K562 (cell line): Measurements from ENCODE around the gene EML6. TPM values are rescaled to one million over a fixed set of nuclear protein-coding genes. Genes with fewer than 3 reads are reported as not detected.

Experiments used
- ATAC-seq: fragments of 200-7000 bp; cut with Tn5 transposase; 3 replicates; pipeline ENCODE4 v1.9.1; 2020; ENCODE audit warnings: moderate library complexity
- BruUV-seq: library from RNA; stranded (reverse); fragments of 400-500 nt; replicated peaks from 2 replicates; lab custom pipeline; 2021; lab: Mats Ljungman, UMichigan
- CTCF ChIA-PET: fragments of 300-600 bp; formaldehyde crosslinking; extraction: SDS; loops from one replicate; lab custom pipeline; 2021; ENCODE audit warnings: low intra/inter-chr PET ratio; lab: Yijun Ruan, JAX
- POLR2A ChIA-PET: fragments of 300-600, 350-650 bp; sonication (Branson Sonifier 250); formaldehyde crosslinking; extraction: SDS; loops from one replicate; lab custom pipeline; 2021; ENCODE audit warnings: antibody characterized with exemption, inconsistent platforms; lab: Yijun Ruan, JAX
- DNase-seq, 4 experiments: peaks; one replicate each; pipeline versions ENCODE4 v3.0.0 to v3.0.0-alpha.2; 2011 to 2018; ENCODE audit warnings: low spot score in 3 of 4, mixed read lengths in 3 of 4; ENCODE audit errors: extremely low read depth in 1 of 4
- FAIRE-seq: peaks from 2 replicates; lab custom pipeline; 2011; peaks lifted over from hg19 to GRCh38; lab: Jason Lieb, UNC
- H2AFZ ChIP-seq: 2 replicates; pipeline ENCODE4 v1.6.0; 2011; ENCODE audit warnings: low read depth, low read length, control low read depth, inconsistent platforms
- H3K27ac ChIP-seq: fragments of 200-600 bp; 3 replicates; pipeline ENCODE4 v1.8.0; 2011; ENCODE audit warnings: low read depth, mild to moderate bottlenecking, control low read depth, inconsistent platforms, low read length, moderate library complexity, mixed read lengths; ENCODE audit errors: extremely low read depth
- H3K27me3 ChIP-seq, 2 experiments: fragments of 300-600 bp in 1 of 2; 2 replicates in 1 of 2; 3 replicates in 1 of 2; pipeline versions ENCODE4 v1.6.0 to v1.8.0; 2011; ENCODE audit warnings: inconsistent platforms in 2 of 2, low read length in 2 of 2, mild to moderate bottlenecking in 1 of 2, mixed read lengths in 1 of 2, moderate library complexity in 1 of 2; ENCODE audit not compliant: control insufficient read depth in 2 of 2, insufficient read depth in 2 of 2
- H3K36me3 ChIP-seq: fragments of 300-600 bp; 3 replicates; pipeline ENCODE4 v1.8.0; 2011; ENCODE audit warnings: mild to moderate bottlenecking, low read length, inconsistent platforms; ENCODE audit not compliant: control insufficient read depth, insufficient read depth
- H3K4me1 ChIP-seq, 2 experiments: fragments of 200-600 bp in 1 of 2; replicated peaks in 1 of 2; 2 replicates in 1 of 2; 3 replicates in 1 of 2; pipeline versions ENCODE4 v1.5.1 to v1.8.0; 2011; ENCODE audit warnings: inconsistent platforms in 2 of 2, low read length in 2 of 2, mild to moderate bottlenecking in 1 of 2, mixed read lengths in 1 of 2, moderate library complexity in 1 of 2; ENCODE audit not compliant: control insufficient read depth in 2 of 2, insufficient read depth in 2 of 2
- H3K4me2 ChIP-seq: 2 replicates; pipeline ENCODE4 v1.6.1; 2011; ENCODE audit warnings: low read length, control low read depth, inconsistent platforms, mixed read lengths; ENCODE audit not compliant: insufficient read depth
- H3K4me3 ChIP-seq: fragments of 200-600 bp; sonication (generic), shearing (Covaris generic); 2 replicates; pipeline ENCODE4 v1.5.1; 2016; ENCODE audit warnings: control low read depth, inconsistent platforms
- H3K79me2 ChIP-seq: fragments of 200-600 bp; 3 replicates; pipeline ENCODE4 v1.8.0; 2011; ENCODE audit warnings: low read length, inconsistent platforms; ENCODE audit not compliant: control insufficient read depth, insufficient read depth
- H3K9ac ChIP-seq, 2 experiments: 2 replicates each; pipeline versions ENCODE4 v1.6.0 to v1.6.1; 2011; ENCODE audit warnings: low read depth in 2 of 2, low read length in 2 of 2, control low read depth in 1 of 2, inconsistent platforms in 1 of 2, mild to moderate bottlenecking in 1 of 2, mixed read lengths in 1 of 2; ENCODE audit not compliant: insufficient read depth in 1 of 2
- H3K9me1 ChIP-seq: one replicate; pipeline ENCODE4 v1.6.0; 2011; ENCODE audit warnings: inconsistent platforms, mild to moderate bottlenecking, low read length, moderate library complexity; ENCODE audit not compliant: control insufficient read depth, insufficient read depth
- H3K9me3 ChIP-seq: replicated peaks from 2 replicates; pipeline ENCODE4 v1.5.1; 2011; ENCODE audit warnings: low read depth, low read length, inconsistent platforms; ENCODE audit not compliant: control insufficient read depth, insufficient read depth
- H4K20me1 ChIP-seq: replicated peaks from 2 replicates; pipeline ENCODE4 v1.6.1; 2011; ENCODE audit warnings: low read length, inconsistent platforms, mixed read lengths; ENCODE audit not compliant: control insufficient read depth, insufficient read depth
- ARID3B ChIP-seq: fragments of 250-450 bp; sonication (Bioruptor Pico); IDR thresholded peaks from 2 replicates; pipeline ENCODE4 v1.4.0; 2020; ENCODE audit warnings: borderline replicate concordance
- EHMT2 ChIP-seq: fragments of 450-650 bp; IDR thresholded peaks from 2 replicates; pipeline ENCODE4 v1.6.1; 2018; ENCODE audit warnings: antibody characterized with exemption
- MTA3 ChIP-seq: fragments of 450-650 bp; formaldehyde crosslinking; IDR thresholded peaks from 2 replicates; pipeline ENCODE4 v1.6.1; 2017; ENCODE audit warnings: mild to moderate bottlenecking, borderline replicate concordance
- ZNF212 ChIP-seq: fragments of 450-650 bp; formaldehyde crosslinking; IDR thresholded peaks from 2 replicates; pipeline ENCODE4 v1.4.0; 2020; ENCODE audit warnings: mild to moderate bottlenecking
- ZNF316 ChIP-seq: fragments of 450-650 bp; IDR thresholded peaks from 2 replicates; pipeline ENCODE4 v1.6.1; 2016
- ZNF696 ChIP-seq: fragments of 250-450 bp; sonication (Bioruptor Pico); conservative IDR thresholded peaks from 2 replicates; pipeline ENCODE4 v1.4.0; 2020; ENCODE audit warnings: mild to moderate bottlenecking, moderate library complexity
- WGBS: fragments of 100-300 bp; shearing (Covaris generic); methylation state at CpG from one replicate; pipeline ENCODE4 v1.1.6; 2016; ENCODE audit warnings: low coverage, mixed read lengths; ENCODE audit not compliant: insufficient coverage; ENCODE audit errors: missing lambda C conversion rate; 5-methylcytosine and 5-hydroxymethylcytosine counted together
- in situ Hi-C: fragments of 300-500 bp; cut with MboI; formaldehyde crosslinking; loops from 4 replicates; pipeline ENCODE4 v1.15.0; 2018; ENCODE audit warnings: inconsistent platforms, mixed read lengths
- intact Hi-C: fragments of 100-400 bp; cut with micrococcal nuclease; formaldehyde crosslinking; loops from 2 replicates; pipeline ENCODE4 v1.14.2; 2022
- polyA plus RNA-seq, 8 experiments: library from polyadenylated mRNA; depleted of rRNA in 4 of 8; stranded (reverse) in 5 of 8; unstranded in 3 of 8; fragments of >200 nt; fragmentation: Nextera tagmentation in 2 of 8; fragmentation: Illumina TruSeq in 1 of 8; extraction: Ambion mirVana in 2 of 8; extraction: Trizol in 1 of 8; gene quantifications; 2 replicates each; pipeline versions ENCODE4 v1.2.1 to v1.2.3, GENCODE V29; 2011 to 2014; ENCODE audit warnings: inconsistent platforms in 1 of 8, missing spikeins in 1 of 8
- total RNA-seq, 7 experiments: library from RNA; depleted of rRNA in 6 of 7; stranded (reverse); fragments of >200 nt in 6 of 7; fragmentation: Illumina TruSeq in 2 of 7; extraction: Trizol in 2 of 7; gene quantifications; 2 replicates each; pipeline versions ENCODE4 v1.2.1 to v1.2.3, GENCODE V29; 2011 to 2021; ENCODE audit warnings: low replicate concordance in 1 of 7

EML6 gene
- total and polyA plus RNA-seq, 9 of the 15 experiments (the other 6 are each of a cell fraction or from before 2014, with no cell fraction given) = 0.07 to 0.56 (median 0.25) TPM

GRCh38 chr2:54918647-54919280 is 195.3 kb downstream of the EML6 start:
- ChIA-PET POLR2A (no interaction called here), CTCF (no interaction called here)
- no peaks in the 10 kb centered on the region for H3K4me1 ChIP-seq
- no peaks in the 10 kb centered on the region for H3K9me3 ChIP-seq
- DNase-seq (no peak), ATAC-seq (no peak), FAIRE-seq (no peak)
- WGBS = 2% methylated on average over 7 of the region's 7 CpGs
- no peak overlapping the region for H3K27ac ChIP-seq
- H3K79me2 ChIP-seq = no peaks in the 10 kb centered on the region
- H3K27me3 ChIP-seq = no peaks in the 10 kb centered on the region; a peak in 1 of 5 replicates
- no peaks in the 10 kb centered on the region for H3K9me1 ChIP-seq
- TF ChIP-seq MTA3 (no peak), ZNF696 (no peak), ARID3B (CRISPR knock-in tag) (no peak), EHMT2 (no peak), ZNF316 (no peak), ZNF212 (CRISPR knock-in tag) (no peak)
- BruUV-seq = no TSS peak
- intact Hi-C loops = no loop called here
- H4K20me1 ChIP-seq = no peaks in the 10 kb centered on the region
- H3K4me3 ChIP-seq = no peak overlapping the region
- H3K9ac ChIP-seq = no peak overlapping the region
- H3K4me2 ChIP-seq = no peak overlapping the region
- H2AFZ ChIP-seq = no peak overlapping the region
- in situ Hi-C loops = no loop called here
- no peaks in the 10 kb centered on the region for H3K36me3 ChIP-seq
